Renal cortex interstitium (tissue), 11 donors: ENCODE data around the gene USP10. TPM values are rescaled to one million over a fixed set of nuclear protein-coding genes. Genes with fewer than 3 reads are reported as not detected.

ENCODE experiments used
- DNase-seq, 11 donors: peaks; one replicate each; pipeline ENCODE4 v3.0.0-alpha.2; 2013; ENCODE audit warnings: low read depth in 9 of 11, low spot score in 4 of 11; ENCODE audit errors: extremely low read depth in 1 of 11
- polyA plus RNA-seq, 3 donors: library from polyadenylated mRNA; unstranded; fragments of 120-200 nt; gene quantifications; one replicate each; pipeline ENCODE4 v1.2.1, GENCODE V29; 2013; ENCODE audit not compliant: insufficient read length in 3 of 3

The USP10 gene
- polyA plus RNA-seq, 3 donors: 112 to 134 (median 113) TPM

DNA sequence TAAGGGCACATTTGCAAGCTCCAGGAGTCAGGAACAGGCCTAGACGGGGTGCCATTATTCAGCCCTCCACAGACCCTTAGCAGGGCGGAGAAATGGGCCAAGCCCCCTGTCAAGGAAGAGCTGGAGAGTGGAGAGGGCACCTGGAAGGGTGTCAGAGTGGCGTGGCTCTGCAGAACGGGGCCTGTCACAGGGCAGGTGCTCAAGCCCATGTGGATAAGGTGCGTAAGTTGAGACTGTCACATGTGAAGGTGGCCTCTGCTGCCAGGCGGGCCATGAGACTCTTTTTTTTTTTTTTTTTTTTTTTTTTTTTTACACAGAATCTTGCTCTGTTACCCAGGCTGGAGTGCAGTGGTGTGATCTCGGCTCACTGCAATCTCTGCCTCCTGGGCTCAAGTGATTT is 108.0 kb downstream of the USP10 start:
- DNase-seq: no peak

- DNase-seq: no peak
These were observed 109.0 kb downstream of the USP10 start for GRCh38 chr16:84808826-84809225.

DNA sequence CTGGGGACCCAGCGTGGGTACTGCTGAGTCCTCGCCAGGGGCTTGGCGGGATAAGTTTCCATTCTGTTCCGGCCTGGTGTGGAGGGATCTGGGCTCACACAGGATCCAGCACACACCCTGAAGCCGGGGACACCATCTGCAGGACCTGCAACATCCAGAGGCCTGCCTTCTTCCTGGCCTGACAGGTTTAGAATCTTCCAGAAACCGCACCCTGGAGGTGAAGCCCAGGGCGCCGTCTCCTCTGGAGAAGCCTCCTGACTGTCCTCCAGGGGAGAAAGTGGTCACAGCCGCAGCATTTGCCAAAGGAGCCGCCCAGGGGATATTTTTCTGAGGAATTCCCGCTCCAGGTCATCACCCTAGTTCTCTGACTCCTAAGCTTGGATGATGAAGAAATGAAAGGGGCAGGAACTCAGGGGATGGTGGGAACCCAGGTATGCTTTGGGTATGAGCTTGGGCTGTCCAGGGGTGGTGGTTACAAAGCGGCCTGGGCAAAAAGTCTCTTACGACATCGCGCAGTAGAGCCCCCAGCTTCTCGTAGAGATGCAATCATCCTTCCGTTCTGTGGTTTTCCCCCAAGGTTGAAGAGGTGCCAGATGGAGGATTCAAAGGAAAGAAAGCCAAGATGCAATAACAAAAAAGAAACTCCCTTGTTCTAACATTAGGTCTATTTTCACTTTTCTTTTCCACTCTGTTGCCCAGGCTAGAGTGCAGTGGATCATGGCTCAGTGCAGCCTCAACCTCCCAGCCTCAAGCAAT is 110.9 kb downstream of the USP10 start:
- no peak for DNase-seq

- no peak for DNase-seq
These were observed 111.7 kb downstream of the USP10 start for GRCh38 chr16:84811529-84811928.

DNA sequence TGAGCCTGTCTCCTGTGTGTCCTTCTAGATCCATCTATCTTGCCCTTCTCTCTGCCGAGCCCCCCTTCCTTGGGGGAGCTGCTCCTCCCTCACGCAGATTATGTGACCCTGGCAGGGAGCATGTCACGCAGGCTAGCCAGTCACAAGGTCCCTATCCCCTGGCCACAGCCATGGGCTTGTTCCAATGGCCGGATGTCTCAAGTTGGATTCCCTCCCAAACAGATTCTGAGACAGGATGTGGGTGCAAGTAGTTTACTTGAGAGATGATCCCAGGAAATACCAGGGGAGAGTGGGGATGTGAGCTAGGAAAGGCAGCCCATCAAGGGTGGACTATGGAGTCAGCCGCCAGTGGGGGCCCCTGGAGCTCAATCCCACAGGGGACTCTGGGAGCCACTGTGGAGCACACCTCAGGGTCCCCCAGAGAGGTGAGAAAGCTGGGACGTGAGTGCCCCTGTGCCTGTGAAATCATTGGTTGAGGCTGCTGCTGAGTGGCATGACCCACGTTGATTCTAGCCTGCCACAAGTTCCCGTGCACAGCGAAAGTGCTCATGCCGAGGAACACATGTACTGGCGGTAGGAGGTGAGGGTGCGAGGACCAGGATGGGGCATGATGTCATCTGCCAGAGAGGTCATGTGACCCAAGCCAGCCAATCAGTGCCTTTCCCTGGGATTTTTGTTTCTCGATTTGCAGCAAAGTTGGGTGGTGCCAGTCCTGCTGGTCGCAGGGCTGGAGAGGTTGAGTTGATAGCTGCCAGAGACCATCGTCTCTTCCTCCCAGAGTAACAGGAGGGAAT is 113.5 kb downstream of the USP10 start:
- DNase-seq: no peak

GRCh38 chr16:84815462-84815861 is 115.7 kb downstream of the USP10 start:
- no peak for DNase-seq

DNA sequence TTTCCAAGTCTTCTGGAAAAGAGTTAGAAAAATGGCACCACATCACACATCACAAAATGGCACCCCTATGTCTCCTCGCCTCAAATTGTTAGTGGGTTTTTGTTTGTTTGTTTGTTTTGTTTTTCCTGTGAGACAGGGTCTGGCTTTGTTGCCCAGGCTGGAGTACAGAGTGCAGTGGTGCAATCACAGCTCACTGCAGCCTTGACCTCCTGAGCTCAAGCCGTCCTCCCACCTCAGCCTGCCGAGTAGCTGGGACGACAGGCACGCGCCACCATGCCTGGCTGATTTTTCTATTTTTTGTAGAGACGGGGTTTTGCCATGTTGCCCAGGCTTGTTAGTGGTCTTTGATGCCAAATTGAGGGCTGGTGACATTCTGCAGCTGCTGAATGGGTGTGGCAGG is 116.2 kb downstream of the USP10 start:
- DNase-seq: no peak

DNA sequence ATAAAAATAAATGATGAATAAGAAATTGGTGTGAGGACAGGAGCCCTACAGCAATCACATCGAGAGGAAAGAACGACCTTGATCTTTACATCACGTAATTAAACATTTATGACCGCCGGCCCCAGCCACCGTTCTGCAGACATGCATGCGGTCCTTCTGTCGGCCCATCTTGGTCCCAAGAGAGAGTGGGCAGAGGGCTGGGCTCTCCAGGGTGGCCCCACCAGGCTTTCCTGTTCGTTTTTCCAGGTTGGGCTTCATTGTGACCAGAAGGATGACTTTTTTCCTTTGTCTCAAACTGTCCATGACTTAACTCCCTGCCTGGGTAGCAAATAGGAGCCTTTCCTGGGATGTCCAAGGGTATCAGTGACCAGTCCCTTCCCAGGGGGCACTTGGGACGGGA is 116.7 kb downstream of the USP10 start:
- no peak for DNase-seq

- no peak for DNase-seq
These were observed 117.4 kb downstream of the USP10 start for GRCh38 chr16:84817206-84817605.

DNA sequence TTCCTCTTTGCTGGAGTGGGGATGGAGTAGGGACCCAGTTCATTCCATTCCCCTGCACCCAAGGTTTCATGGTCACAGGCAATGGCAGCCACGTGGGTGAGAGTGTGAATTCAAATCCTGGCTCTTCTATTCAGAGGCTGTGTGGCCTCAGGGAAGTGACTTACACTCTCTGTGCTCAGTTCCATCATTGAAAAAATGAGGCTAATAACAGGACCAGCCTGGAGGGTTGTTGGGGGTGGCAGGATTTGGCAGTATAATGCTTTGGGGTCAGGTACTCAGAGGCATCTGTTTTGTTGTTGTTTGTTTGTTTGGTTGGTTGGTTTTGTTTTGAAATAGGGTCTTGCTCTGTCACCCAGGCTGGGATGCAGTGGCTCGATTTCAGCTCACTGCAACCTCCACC is 117.8 kb downstream of the USP10 start:
- DNase-seq: no peak

- no peak for DNase-seq
These were observed 118.3 kb downstream of the USP10 start for GRCh38 chr16:84818133-84818532.

- no peak for DNase-seq
These were observed 119.3 kb downstream of the USP10 start for GRCh38 chr16:84818989-84819643.

DNA sequence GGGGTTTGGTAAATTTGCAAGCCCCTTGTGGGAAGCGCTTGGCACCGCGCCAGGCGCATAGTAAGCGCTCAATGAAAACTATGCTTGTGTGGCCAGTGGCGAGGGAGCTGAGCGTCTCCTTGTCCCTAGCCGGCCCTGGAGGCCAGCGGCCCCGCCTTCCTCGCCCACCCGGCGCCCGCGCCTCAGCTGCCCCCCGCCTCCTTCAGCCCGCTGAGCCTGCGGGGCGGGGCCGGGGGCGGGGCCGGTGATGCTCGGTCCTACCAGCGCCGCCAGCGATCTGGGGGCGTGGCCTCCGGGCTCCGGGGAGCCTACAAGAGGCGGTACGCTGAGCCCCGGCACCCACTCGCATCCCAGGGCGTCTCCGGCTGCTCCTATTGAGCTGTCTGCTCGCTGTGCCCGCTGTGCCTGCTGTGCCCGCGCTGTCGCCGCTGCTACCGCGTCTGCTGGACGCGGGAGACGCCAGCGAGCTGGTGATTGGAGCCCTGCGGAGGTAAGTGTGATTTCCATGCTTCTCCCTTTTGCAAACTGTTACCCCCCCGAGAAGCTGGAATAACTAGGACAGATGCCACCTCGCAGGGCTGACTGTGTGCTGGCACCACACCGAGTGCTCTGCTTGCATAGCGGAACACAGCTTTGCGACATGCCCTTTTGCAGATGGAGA is 120.0 kb downstream of the USP10 start, which contains the start of gene CRISPLD2:
Gene CRISPLD2, plus strand, starts transcription at position 342 of the 661 bp plus-strand sequence. CDS start 18,511 bp downstream, outside the sequence.
- peak in 10 of 11 donors; percentile 68 to 93 (median 88) for DNase-seq

DNA sequence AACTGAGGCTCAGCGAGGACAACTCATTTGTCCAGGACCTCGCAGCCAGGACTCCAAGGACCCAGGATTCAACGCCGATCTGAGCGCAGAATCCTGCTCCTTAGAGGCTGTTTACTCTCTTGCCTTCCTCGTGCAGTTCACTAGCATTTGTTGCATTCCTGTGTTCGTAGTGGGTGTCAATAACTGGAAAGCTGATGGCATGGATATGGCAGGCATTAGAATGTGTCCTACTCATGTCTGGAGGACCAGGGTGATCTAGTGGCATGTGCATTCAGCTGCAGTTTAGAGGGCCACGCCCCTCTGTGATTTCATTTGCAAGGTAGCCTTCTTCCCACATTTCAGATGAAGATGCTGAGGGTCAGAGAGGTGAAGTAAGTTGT is 120.5 kb downstream of the USP10 start:
- no peak for DNase-seq

DNA sequence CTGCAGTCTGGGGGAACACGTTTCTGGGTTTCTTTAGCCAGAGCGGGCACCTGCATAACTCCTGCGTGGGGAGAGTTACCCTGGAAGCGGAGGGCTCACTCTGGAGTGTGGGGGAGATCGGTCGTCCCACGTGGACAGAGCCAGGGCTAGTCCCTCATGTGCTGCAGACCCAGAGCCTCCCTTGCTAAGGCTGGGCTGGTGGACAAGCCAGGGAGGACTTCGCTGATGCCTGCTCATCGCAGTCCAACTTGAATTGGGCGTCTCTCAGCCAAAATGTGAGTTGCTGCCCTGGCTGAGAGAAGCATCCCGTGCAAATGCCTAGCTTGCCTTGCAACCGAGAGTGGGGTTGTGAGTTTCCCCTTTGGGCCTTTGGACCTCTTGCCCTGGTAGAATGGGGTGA is 121.0 kb downstream of the USP10 start:
- DNase-seq: no peak

DNA sequence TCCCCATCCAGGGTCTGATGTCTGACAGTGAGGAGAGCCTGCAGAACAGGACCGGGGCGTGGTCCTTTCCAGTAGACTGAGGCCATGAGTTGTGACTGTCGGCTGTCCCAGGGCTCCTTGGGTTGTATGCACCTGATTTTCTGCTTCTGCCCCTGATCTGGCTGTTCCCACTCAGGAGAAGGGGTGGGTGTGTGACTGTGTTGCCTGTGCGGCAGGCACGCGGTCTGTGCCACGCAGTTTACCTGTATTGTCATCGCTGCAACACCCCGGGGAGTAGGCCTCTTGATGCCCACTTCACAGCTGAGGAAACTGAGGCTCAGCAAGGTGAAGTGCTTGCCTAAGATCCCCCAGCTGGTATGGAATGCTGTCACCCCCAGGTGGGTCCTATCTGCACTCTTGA is 121.4 kb downstream of the USP10 start:
- DNase-seq: no peak

DNA sequence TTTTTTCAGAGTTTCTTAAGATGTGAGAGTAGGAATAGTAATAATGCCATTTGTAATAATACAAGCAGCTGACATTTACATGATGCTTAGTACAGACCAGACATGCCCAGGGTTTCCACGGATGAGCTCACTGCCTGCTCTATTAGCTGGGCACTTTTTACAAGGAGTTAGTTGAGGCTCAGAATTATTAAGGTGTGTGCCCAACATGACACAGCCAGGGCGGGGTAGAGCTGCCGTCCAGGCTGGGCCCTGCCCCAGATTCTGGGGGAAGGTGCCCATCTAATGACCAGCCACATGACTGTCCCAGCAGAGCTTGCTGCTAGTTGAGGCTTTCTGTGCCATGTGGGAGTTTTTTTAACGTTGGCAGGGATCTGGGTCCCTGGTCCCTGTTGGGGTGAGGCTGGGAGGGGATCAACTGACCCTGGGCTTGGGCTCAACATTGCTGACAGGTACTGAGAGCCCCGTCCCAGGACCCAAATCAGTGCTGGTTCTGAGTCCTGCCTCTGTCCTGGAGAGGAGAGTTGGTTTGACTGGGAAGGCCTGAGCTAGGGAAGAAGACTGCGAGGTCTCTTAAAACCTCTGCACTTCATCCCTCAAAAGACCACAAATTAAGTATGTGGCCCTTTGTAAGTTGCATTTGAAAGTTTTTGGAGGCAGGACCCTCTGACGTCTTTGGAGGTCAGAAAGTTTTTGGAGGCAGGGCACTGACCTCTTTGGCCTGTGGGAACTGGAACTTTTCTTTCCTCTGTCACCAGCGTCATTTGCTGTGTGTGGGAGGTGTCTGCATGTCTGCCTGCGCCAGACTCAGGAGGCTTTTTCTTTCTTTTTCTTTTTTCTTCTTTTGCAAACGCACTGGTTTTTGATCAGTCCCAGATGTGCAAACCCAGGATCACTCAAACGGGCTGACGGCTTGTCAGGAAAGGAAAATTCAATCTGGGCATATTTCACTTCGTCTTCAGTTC is 122.2 kb downstream of the USP10 start:
- no peak for DNase-seq

DNA sequence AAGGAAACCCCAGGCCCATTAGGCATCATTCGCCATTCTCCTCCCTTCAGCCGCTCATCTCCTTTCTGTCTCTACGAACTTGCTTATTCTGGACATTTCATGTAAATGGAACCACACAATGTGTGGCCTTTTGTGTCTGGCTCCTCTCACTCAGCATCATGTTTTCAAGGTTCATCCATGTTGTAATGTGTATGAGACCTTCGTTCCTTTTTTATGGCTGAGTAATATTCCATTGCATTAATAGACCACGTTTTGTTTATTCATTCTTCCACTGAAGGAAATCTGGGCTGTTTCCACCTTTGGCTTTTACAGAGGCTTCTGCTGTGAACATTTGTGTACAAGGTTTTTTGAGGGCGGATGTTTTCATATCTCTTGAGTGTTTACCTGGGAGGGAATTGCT is 123.2 kb downstream of the USP10 start:
- no peak for DNase-seq
